PC-9 (cell line): ENCODE results near the gene SREK1IP1. TPM values are rescaled to one million over a fixed set of nuclear protein-coding genes. Genes with fewer than 3 reads are reported as not detected.

ENCODE experiments used
- BruUV-seq: library from RNA; stranded (reverse); fragments of 400-500 nt; replicated peaks from 2 replicates; lab custom pipeline; 2021; lab: Mats Ljungman, UMichigan
- CTCF ChIA-PET: fragments of 300-600 bp; sonication (Branson Sonifier 250); formaldehyde crosslinking; loops from one replicate; lab custom pipeline; 2022; ENCODE audit warnings: antibody characterized with exemption; lab: Charles Lee
- POLR2A ChIA-PET: fragments of 300-600 bp; sonication (Branson Sonifier 250); formaldehyde crosslinking; loops from one replicate; lab custom pipeline; 2022; ENCODE audit warnings: antibody characterized with exemption; ENCODE audit not compliant: unreplicated experiment; lab: Charles Lee
- DNase-seq, 2 experiments: peaks; one replicate each; pipeline versions ENCODE4 v3.0.0 to v3.0.0-alpha.2; 2015 to 2022; ENCODE audit warnings: mixed read lengths in 1 of 2
- H2AFZ ChIP-seq: fragments of 200-600 bp; sonication (generic); 2 replicates; pipeline ENCODE4 v1.8.1; 2017; ENCODE audit warnings: antibody characterized with exemption
- H3F3A ChIP-seq: fragments of 200-600 bp; sonication (generic); 2 replicates; pipeline ENCODE4 v1.8.1; 2017; ENCODE audit warnings: antibody characterized with exemption, mild to moderate bottlenecking, low read depth; ENCODE audit not compliant: insufficient read depth
- H3K27ac ChIP-seq: fragments of 200-600 bp; sonication (generic); 2 replicates; pipeline ENCODE4 v1.6.1; 2016; ENCODE audit warnings: mixed run types
- H3K27me3 ChIP-seq: fragments of 200-600 bp; sonication (generic); 2 replicates; pipeline ENCODE4 v1.6.1; 2016; ENCODE audit warnings: low read depth, mixed run types; ENCODE audit not compliant: insufficient read depth
- H3K36me3 ChIP-seq: fragments of 200-600 bp; sonication (generic); 2 replicates; pipeline ENCODE4 v1.6.1; 2016; ENCODE audit warnings: low read depth, mixed run types
- H3K4me1 ChIP-seq: fragments of 200-600 bp; sonication (generic); replicated peaks from 2 replicates; pipeline ENCODE4 v1.6.1; 2016; ENCODE audit warnings: mixed run types; ENCODE audit not compliant: insufficient read depth
- H3K4me2 ChIP-seq: fragments of 200-600 bp; sonication (generic); 2 replicates; pipeline ENCODE4 v1.6.1; 2017; ENCODE audit warnings: mixed run types
- H3K4me3 ChIP-seq: fragments of 200-600 bp; sonication (generic); 2 replicates; pipeline ENCODE4 v1.6.1; 2016; ENCODE audit warnings: mixed run types
- H3K79me2 ChIP-seq: fragments of 200-600 bp; sonication (generic); 2 replicates; pipeline ENCODE4 v1.6.1; 2017; ENCODE audit warnings: low read depth, mixed run types
- H3K9me2 ChIP-seq: fragments of 200-600 bp; sonication (generic); 2 replicates; pipeline ENCODE4 v1.8.1; 2017; ENCODE audit warnings: mild to moderate bottlenecking; ENCODE audit not compliant: insufficient read depth
- H3K9me3 ChIP-seq: fragments of 200-600 bp; sonication (generic); 2 replicates; pipeline ENCODE4 v1.8.1; 2016; ENCODE audit warnings: low read depth; ENCODE audit not compliant: insufficient read depth
- H4K20me1 ChIP-seq: fragments of 200-600 bp; sonication (generic); 2 replicates; pipeline ENCODE4 v1.8.1; 2017; ENCODE audit not compliant: insufficient read depth
- CTCF ChIP-seq: fragments of 200-600 bp; sonication (generic); conservative IDR thresholded peaks from 2 replicates; pipeline ENCODE4 v1.6.1; 2017; ENCODE audit warnings: mixed run types, antibody characterized with exemption, mild to moderate bottlenecking, moderate library complexity
- EZH2 ChIP-seq: fragments of 200-600 bp; sonication (generic); IDR thresholded peaks from 2 replicates; pipeline ENCODE4 v1.8.0; 2017; ENCODE audit warnings: antibody characterized with exemption, low read depth
- intact Hi-C: fragments of 100-400 bp; cut with micrococcal nuclease; formaldehyde crosslinking; loops from one replicate; pipeline ENCODE4 v1.10.0; 2022; ENCODE audit not compliant: unreplicated experiment
- total RNA-seq: library from RNA; stranded (reverse); gene quantifications from 2 replicates; pipeline ENCODE4 v1.2.3, GENCODE V29; 2021

The SREK1IP1 gene
- total RNA-seq, 1 experiment from 2014 or later = 10.9 TPM

- H2AFZ ChIP-seq = no peak overlapping the region
- ChIA-PET POLR2A (no interaction called here), CTCF (no interaction called here)
- H3K4me2 ChIP-seq = no peak overlapping the region
- no peaks in the 10 kb centered on the region for H3K9me2 ChIP-seq
- H4K20me1 ChIP-seq = no peaks in the 10 kb centered on the region
- H3K79me2 ChIP-seq = no peaks in the 10 kb centered on the region
- no peaks in the 10 kb centered on the region for H3K36me3 ChIP-seq
- no TSS peak for BruUV-seq
- no peaks in the 10 kb centered on the region for H3K27me3 ChIP-seq
- TF ChIP-seq EZH2 = no peak
- no peak for TF ChIP-seq CTCF
- no peaks in the 10 kb centered on the region for H3K9me3 ChIP-seq
- intact Hi-C loops = no loop called here
- H3F3A ChIP-seq = no peaks in the 10 kb centered on the region
- no peak for DNase-seq
- H3K27ac ChIP-seq = no peak overlapping the region
- no peak overlapping the region for H3K4me3 ChIP-seq
- no peaks in the 10 kb centered on the region for H3K4me1 ChIP-seq
These were observed 24.0 kb upstream of the SREK1IP1 start for GRCh38 chr5:64792469-64792868.

DNA sequence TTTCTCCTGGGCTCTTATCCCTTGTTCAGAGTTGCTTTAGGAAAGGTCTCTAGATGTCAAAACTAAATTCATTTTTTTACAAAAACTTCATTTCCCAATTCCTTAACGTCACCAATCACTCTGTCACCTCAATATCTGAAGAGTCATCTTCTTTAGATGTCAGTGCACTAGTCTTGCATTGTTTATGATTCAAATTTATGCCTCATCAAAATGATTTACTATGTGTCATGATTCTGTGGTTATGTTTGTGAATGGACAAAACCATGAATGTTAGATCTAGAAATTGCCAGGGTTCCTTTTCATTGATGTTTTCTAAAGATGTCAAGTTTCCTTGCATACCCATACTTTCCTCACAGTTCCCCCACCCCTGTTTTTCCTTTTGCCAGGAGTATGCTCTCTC lies 21.7 kb upstream of the SREK1IP1 start:
- Histone ChIP-seq H2AFZ (no peak overlapping the region), H3F3A (no peaks in the 10 kb centered on the region), H3K4me3 (no peak overlapping the region), H3K36me3 (peaks cover 7% of the 10 kb centered on the region), H3K27me3 (no peaks in the 10 kb centered on the region), H4K20me1 (0 out of 2 replicates have a peak, but pooled peaks cover 4% of the 10 kb centered on the region), H3K4me1 (no peaks in the 10 kb centered on the region), H3K27ac (no peak overlapping the region), H3K79me2 (no peaks in the 10 kb centered on the region), H3K4me2 (no peak overlapping the region), H3K9me3 (no peaks in the 10 kb centered on the region), H3K9me2 (no peaks in the 10 kb centered on the region)
- TF ChIP-seq EZH2 (no peak), CTCF (no peak)
- no TSS peak for BruUV-seq
- CTCF ChIA-PET = no interaction called here
- intact Hi-C loops = no loop called here
- POLR2A ChIA-PET = no interaction called here
- DNase-seq = no peak

GRCh38 chr5:64789457-64789856 lies 21.0 kb upstream of the SREK1IP1 start:
- Histone ChIP-seq H3K36me3 (peaks cover 10% of the 10 kb centered on the region), H3K79me2 (0 out of 2 replicates have a peak, but pooled peaks cover 3% of the 10 kb centered on the region), H3K9me3 (no peaks in the 10 kb centered on the region), H3K4me1 (no peaks in the 10 kb centered on the region), H3K9me2 (no peaks in the 10 kb centered on the region), H3K4me2 (no peak overlapping the region), H3K27me3 (no peaks in the 10 kb centered on the region), H3F3A (no peaks in the 10 kb centered on the region), H3K4me3 (no peak overlapping the region), H4K20me1 (0 out of 2 replicates have a peak, but pooled peaks cover 4% of the 10 kb centered on the region), H2AFZ (no peak overlapping the region), H3K27ac (no peak overlapping the region)
- ChIA-PET POLR2A (interaction anchor here (0.7 kb wide), 1 partner anchor 18 kb away, joined by 3 read pairs; no protein-coding TSS in a partner anchor), CTCF (no interaction called here)
- no peak for DNase-seq
- TF ChIP-seq EZH2 = no peak
- TF ChIP-seq CTCF = no peak
- intact Hi-C loops = no loop called here
- BruUV-seq = no TSS peak
